Right renal pelvis (tissue), 4 donors: ENCODE measurements around the gene RPL28. TPM values are rescaled to one million over a fixed set of nuclear protein-coding genes. Genes with fewer than 3 reads are reported as not detected.

Source experiments
- DNase-seq, 4 donors: peaks; one replicate each; pipeline ENCODE4 v3.0.0-alpha.2; 2013; ENCODE audit warnings: low read depth in 4 of 4, low spot score in 3 of 4, missing footprints in 1 of 4
- polyA plus RNA-seq, 4 donors: library from polyadenylated mRNA; unstranded; fragments of 120-200 nt; gene quantifications; one replicate each; pipeline ENCODE4 v1.2.1, GENCODE V29; 2013; ENCODE audit not compliant: insufficient read length in 4 of 4

RPL28 gene
- polyA plus RNA-seq, 4 donors: 895 to 1,455 (median 919) TPM

GRCh38 chr19:55352549-55353145 lies 33.1 kb upstream of the RPL28 start:
- DNase-seq: no peak

- DNase-seq: no peak
Observed at GRCh38 chr19:55353356-55353802, 32.4 kb upstream of the RPL28 start.

DNA sequence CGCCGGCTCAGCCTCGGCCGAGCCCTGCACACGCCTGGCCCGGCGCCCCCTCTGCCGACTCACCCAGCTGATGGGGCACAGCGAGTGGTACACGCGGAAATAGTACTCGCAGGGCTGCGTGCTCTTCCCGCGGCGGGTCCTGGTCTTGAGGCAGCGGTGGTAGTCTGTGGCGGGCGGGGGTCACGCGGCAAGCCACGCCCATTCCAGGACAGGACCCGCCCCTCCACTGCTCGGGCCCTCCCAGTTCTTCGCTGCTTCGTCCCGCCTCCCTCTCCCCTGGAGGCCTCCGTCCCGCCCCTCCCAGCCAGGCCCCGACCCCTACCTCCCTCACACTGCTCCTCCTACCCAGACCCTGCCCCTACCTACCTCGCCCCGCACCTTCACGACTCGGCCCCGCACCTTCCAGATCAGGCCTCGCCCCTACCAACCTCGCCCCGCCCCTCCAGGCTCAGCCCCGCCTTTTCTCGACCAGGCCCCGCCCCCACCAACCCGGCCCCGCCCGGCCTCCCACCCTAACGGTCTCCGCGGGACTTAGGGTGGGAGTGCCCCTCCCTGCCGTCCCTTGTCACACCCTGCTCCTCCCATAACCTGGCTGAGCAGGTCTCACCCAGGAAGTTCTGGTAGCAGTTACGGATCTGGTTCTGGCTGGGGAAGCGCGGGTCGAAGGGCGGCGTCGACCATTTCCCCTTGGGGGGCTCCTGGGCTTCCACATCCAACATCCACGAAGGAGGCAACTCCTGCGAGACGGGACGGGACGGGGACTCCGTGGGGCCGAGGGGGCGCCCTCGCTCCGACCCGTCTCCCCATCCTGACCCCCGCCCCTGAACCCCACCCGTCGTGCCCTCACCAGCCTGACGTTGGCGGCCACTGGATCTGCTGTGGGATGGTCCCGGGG lies 31.7 kb upstream of the RPL28 start:
- no peak for DNase-seq

- DNase-seq: no peak
Observed at GRCh38 chr19:55354698-55355212, 31.0 kb upstream of the RPL28 start, which contains the start of gene COX6B2. TSS of gene COX6B2 (minus strand) at chr19:55354719. CDS start at chr19:55354521, 198 bp downstream.

GRCh38 chr19:55355213-55355821 lies 30.4 kb upstream of the RPL28 start:
- no peak for DNase-seq

GRCh38 chr19:55358493-55358892 lies 27.2 kb upstream of the RPL28 start:
- no peak for DNase-seq

GRCh38 chr19:55358943-55359908 lies 26.5 kb upstream of the RPL28 start:
- DNase-seq: no peak

- no peak for DNase-seq
Observed at GRCh38 chr19:55360902-55361301, 24.8 kb upstream of the RPL28 start.

GRCh38 chr19:55362174-55362989 lies 23.4 kb upstream of the RPL28 start:
- DNase-seq: no peak

GRCh38 chr19:55362990-55363716 lies 22.6 kb upstream of the RPL28 start, which contains the start of gene GARIN5B:
TSS of gene GARIN5B (minus strand) at chr19:55363260. CDS start at chr19:55363066, 194 bp downstream.
- no peak for DNase-seq

DNA sequence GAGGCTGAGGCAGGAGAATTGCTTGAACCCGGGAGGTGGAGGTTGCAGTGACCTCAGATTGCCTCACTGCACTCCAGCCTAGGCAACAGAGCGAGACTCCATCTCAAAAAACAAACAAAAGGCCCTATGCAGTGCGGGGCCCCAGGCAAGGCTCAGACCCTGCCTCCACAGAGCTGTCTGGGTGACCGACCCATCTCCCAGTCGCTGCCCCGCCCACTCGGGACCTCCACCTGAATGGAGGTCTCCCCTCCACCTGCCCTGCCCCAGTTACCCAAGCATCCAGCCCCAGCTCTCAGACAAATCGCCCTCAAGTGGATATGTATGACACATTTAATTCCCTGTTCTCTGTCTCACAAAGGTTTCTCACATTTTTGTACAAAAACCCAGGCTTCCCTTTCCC lies 20.5 kb upstream of the RPL28 start:
- no peak for DNase-seq

DNA sequence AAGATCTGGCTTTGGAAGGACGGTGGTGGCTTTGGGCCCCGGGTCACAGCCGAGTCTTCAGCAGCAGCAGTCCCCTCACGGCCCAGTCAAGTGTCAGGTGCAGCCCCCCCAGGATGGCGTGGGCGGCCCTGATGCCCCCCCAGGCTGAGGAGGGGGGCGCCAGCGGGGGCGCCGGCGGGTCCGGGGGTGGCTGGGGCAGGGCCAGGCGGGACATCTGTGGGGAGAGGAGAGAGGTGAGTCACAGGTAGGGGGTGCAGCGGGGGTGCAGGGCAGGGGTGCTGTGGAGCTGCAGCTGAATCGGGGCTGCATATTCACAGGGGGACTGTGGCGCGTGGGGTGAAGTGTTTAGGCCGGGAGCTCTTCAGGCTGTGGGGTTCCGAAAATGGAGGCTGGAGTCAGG lies 19.8 kb upstream of the RPL28 start:
- DNase-seq: no peak

DNA sequence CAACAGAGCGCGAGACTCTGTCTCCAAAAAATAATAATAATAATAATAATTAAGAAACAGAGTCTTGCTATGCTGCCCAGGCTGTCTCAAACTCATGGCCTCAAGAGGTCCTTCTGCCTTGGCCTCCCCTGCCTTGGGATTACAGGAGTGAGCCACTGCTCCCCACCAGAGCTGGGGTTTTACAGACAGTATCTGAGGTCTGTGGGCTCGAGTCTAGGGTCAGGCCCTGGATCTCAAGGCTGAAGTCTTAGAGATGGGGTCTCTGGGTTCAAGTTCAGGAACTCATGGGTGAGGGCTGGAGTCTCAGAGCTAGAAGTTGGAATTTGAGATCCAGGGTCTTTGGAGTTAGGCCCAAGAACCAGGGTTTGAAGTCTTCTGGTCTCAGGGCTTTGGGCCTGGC lies 18.9 kb upstream of the RPL28 start:
- no peak for DNase-seq

GRCh38 chr19:55368106-55368505 lies 17.6 kb upstream of the RPL28 start:
- no peak for DNase-seq

DNA sequence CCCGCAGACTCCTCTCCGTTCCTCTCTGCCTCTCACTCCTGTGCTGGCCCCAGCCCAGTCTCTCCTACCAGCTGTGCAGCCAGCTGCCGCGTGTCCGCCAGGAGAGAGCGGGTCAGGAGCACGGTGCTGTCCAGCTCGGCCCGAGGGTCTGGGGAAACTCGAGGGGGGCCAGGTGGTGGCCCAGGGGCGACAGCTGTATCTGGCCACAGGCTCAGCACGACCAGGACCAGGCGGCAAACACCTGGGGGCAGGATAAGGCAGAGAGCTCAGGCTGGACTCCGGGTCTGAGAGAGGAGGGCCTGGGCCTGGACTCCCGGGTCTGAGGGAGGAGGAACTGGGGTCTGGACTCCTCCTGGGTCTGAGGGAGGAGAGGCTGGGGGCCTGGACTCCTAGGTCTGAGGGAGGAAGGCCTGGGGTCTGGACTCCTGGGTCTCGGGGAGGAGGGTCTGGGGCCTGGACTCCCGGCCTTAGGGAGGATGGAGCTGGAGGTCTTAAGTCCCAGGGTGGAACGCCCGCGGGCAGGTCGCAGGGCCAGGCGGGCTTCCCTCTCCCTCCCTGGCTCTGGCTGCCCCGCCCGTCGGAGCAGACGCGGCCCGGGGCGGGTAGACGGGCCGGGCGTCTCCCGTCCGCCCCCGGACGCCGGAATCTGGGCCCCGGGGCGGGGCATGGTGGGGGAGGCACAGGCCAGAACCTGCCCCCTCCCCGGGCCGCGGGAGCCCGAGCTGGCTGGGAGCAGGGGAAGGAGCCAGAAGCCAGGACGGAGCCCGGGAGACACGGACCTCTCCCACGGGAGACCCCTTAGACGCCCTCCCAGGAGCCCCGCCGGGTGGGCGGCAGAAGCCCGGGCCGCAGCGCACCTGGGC lies 16.8 kb upstream of the RPL28 start:
- DNase-seq: no peak

- DNase-seq: no peak
Observed at GRCh38 chr19:55369653-55370304, 16.0 kb upstream of the RPL28 start.
